ENCODE data around the gene GPATCH8.

Gene GPATCH8

GRCh38 chr17:44448412-44448811 is 54.8 kb downstream of the GPATCH8 start:
- no peak for DNase-seq

- DNase-seq = no peak
These were observed 58.5 kb downstream of the GPATCH8 start for GRCh38 chr17:44444735-44445105.

GRCh38 chr17:44442806-44443205 is 60.4 kb downstream of the GPATCH8 start:
- no peak for DNase-seq

- DNase-seq = no peak
These were observed 64.0 kb downstream of the GPATCH8 start for GRCh38 chr17:44439168-44439567.

GRCh38 chr17:44438636-44439035 is 64.6 kb downstream of the GPATCH8 start:
- no peak for DNase-seq

GRCh38 chr17:44436336-44436735 is 66.9 kb downstream of the GPATCH8 start:
- DNase-seq = no peak

- DNase-seq = no peak
These were observed 70.7 kb downstream of the GPATCH8 start for GRCh38 chr17:44432254-44433157.

GRCh38 chr17:44424828-44425461 is 78.3 kb downstream of the GPATCH8 start:
- DNase-seq = no peak

GRCh38 chr17:44417553-44417952 is 85.7 kb downstream of the GPATCH8 start:
- no peak for DNase-seq

- DNase-seq = no peak
These were observed 86.5 kb downstream of the GPATCH8 start for GRCh38 chr17:44416558-44417289.

GRCh38 chr17:44414394-44415155 is 88.6 kb downstream of the GPATCH8 start:
- DNase-seq = no peak

GRCh38 chr17:44409309-44410028 is 93.7 kb downstream of the GPATCH8 start:
- no peak for DNase-seq

- DNase-seq = no peak
These were observed 94.4 kb downstream of the GPATCH8 start for GRCh38 chr17:44408786-44409185.

- no peak for DNase-seq
These were observed 100.5 kb downstream of the GPATCH8 start for GRCh38 chr17:44402564-44403172.

- no peak for DNase-seq
These were observed 102.9 kb downstream of the GPATCH8 start for GRCh38 chr17:44400226-44400847.

- DNase-seq = no peak
These were observed 104.2 kb downstream of the GPATCH8 start for GRCh38 chr17:44398692-44399691.

- DNase-seq = no peak
These were observed 105.4 kb downstream of the GPATCH8 start for GRCh38 chr17:44397479-44398440.

GRCh38 chr17:44396946-44397345 is 106.3 kb downstream of the GPATCH8 start:
- DNase-seq = no peak

GRCh38 chr17:44394833-44395232 is 108.4 kb downstream of the GPATCH8 start:
- DNase-seq = no peak
